Measurements from ENCODE around the gene A2M. TPM values are rescaled to one million over a fixed set of nuclear protein-coding genes. Genes with fewer than 3 reads are reported as not detected.

A2M gene
- total RNA-seq, 1 experiment from 2014 or later = 1.2 TPM

DNA sequence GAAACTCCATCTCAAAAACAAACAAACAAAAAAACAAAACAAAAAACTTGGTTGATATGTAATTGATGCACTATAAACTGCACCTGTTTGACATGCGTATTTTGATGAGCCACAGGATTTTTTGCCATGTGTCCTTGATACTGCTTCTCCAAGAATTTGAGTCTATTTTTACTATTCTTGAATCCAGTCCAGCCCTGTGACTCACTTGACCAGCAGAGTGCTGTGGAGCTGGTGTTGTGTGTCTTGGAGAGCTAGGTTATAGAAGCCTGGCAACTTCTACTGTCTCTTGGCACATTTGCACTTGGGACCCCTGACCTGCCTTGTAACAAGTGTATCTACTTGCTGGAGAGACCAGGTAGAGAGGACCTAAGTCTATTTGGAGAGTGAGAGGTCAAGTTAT is 74.4 kb downstream of the A2M start:
- Histone ChIP-seq H3K4me1 (ENCODE audit: insufficient read depth, low read length) (no peaks in the 10 kb centered on the region), H3K23ac (ENCODE audit: insufficient read length, low read depth, low read length) (no peak overlapping the region), H3K14ac (ENCODE audit: insufficient read depth, low read length) (no peak overlapping the region), H2BK20ac (ENCODE audit: low read depth, low read length, poor library complexity, severe bottlenecking) (no peak overlapping the region), H3K56ac (ENCODE audit: insufficient read length, low read depth, low read length) (no peak overlapping the region), H4K91ac (ENCODE audit: insufficient read length, low read depth, low read length) (no peak overlapping the region), H3K9me3 (ENCODE audit: control insufficient read depth, low read depth, low read length) (no peaks in the 10 kb centered on the region), H2BK12ac (ENCODE audit: insufficient read length, low read depth, low read length) (no peak overlapping the region), H2BK5ac (ENCODE audit: insufficient read length, low read length) (no peak overlapping the region), H3K9ac (ENCODE audit: extremely low read depth, insufficient read length, low read length) (no peak overlapping the region), H3K4me2 (ENCODE audit: insufficient read depth, insufficient read length, low read length) (no peak overlapping the region), H2AK5ac (ENCODE audit: insufficient read length, low read length) (no peak overlapping the region), H3K4ac (ENCODE audit: low read depth, low read length) (no peak overlapping the region), H3K79me1 (ENCODE audit: insufficient read depth, low read depth, low read length, poor library complexity, severe bottlenecking) (no peaks in the 10 kb centered on the region), H3K79me2 (ENCODE audit: insufficient read depth, low read length) (no peaks in the 10 kb centered on the region), H4K5ac (ENCODE audit: insufficient read length, low read depth, low read length) (no peak overlapping the region), H4K8ac (replicated peaks; ENCODE audit: insufficient read length, low read depth, low read length) (no peak overlapping the region), H2AFZ (ENCODE audit: low read length) (no peak overlapping the region), H4K20me1 (ENCODE audit: control insufficient read depth, insufficient read depth, insufficient read length) (no peaks in the 10 kb centered on the region), H3K27me3 (ENCODE audit: insufficient read depth, low read length) (no peaks in the 10 kb centered on the region), H2BK15ac (ENCODE audit: low read depth, low read length) (no peak overlapping the region), H3K27ac (ENCODE audit: insufficient read length, low read depth, low read length) (no peak overlapping the region), H3T11ph (ENCODE audit: low read length) (no peak overlapping the region), H3K23me2 (ENCODE audit: insufficient read length, low read depth, low read length, poor library complexity, severe bottlenecking) (no peaks in the 10 kb centered on the region), H2BK120ac (ENCODE audit: low read depth, low read length, poor library complexity, severe bottlenecking) (no peak overlapping the region), H3K18ac (ENCODE audit: insufficient read length, low read depth, low read length) (no peak overlapping the region)
- no peaks in the 10 kb centered on the region for H3K9me3 Mint-ChIP-seq
- H3K4me1 Mint-ChIP-seq = peaks cover 0 to 3% of the 10 kb centered on the region in 2 experiments; a peak in 1 of 4 replicates
- TF ChIP-seq, protein P1, sequence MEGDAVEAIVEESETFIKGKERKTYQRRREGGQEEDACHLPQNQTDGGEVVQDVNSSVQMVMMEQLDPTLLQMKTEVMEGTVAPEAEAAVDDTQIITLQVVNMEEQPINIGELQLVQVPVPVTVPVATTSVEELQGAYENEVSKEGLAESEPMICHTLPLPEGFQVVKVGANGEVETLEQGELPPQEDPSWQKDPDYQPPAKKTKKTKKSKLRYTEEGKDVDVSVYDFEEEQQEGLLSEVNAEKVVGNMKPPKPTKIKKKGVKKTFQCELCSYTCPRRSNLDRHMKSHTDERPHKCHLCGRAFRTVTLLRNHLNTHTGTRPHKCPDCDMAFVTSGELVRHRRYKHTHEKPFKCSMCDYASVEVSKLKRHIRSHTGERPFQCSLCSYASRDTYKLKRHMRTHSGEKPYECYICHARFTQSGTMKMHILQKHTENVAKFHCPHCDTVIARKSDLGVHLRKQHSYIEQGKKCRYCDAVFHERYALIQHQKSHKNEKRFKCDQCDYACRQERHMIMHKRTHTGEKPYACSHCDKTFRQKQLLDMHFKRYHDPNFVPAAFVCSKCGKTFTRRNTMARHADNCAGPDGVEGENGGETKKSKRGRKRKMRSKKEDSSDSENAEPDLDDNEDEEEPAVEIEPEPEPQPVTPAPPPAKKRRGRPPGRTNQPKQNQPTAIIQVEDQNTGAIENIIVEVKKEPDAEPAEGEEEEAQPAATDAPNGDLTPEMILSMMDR (conservative IDR thresholded peaks at IDR 0.05) = no peak
- no peaks in the 10 kb centered on the region for H3K27me3 Mint-ChIP-seq (ENCODE audit: low read depth)
- no peaks in the 10 kb centered on the region for H3K36me3 Mint-ChIP-seq (ENCODE audit: insufficient read depth in 1 of 3, low read depth in 3 of 3)
- DNase-seq = no peak
- no peak overlapping the region for H3K4me3 Mint-ChIP-seq
- WGBS (ENCODE audit: extremely low coverage, insufficient read length, low lambda C conversion rate) = no CpG with 5 or more reads among the region's 1 CpG
- H3K27ac Mint-ChIP-seq = no peak overlapping the region

Data from H9 (cell line).